MM.1S (cell line): ENCODE measurements around the gene MEGF9.

Experiments used
- DNase-seq: peaks from one replicate; pipeline ENCODE4 v3.0.0-alpha.2; 2015
- H2AFZ ChIP-seq: fragments of 300-600 bp; sonication (generic); 2 replicates; pipeline ENCODE4 v1.6.0; 2016; ENCODE audit warnings: antibody characterized with exemption, low read length
- H3F3A ChIP-seq: fragments of 300-600 bp; sonication (generic); 2 replicates; pipeline ENCODE4 v1.6.1; 2016; ENCODE audit warnings: mild to moderate bottlenecking, antibody characterized with exemption, low read length, moderate library complexity, mixed read lengths; ENCODE audit not compliant: insufficient read depth
- H3K27ac ChIP-seq: fragments of 300-600 bp; sonication (generic); 2 replicates; pipeline ENCODE4 v1.5.1; 2016; ENCODE audit warnings: mild to moderate bottlenecking, low read length
- H3K27me3 ChIP-seq: fragments of 300-600 bp; sonication (generic); replicated peaks from 2 replicates; pipeline ENCODE4 v1.6.0; 2016; ENCODE audit warnings: low read length; ENCODE audit not compliant: insufficient read depth
- H3K36me3 ChIP-seq: fragments of 300-600 bp; sonication (generic); replicated peaks from 2 replicates; pipeline ENCODE4 v1.6.1; 2016; ENCODE audit warnings: mild to moderate bottlenecking, low read length, mixed read lengths; ENCODE audit not compliant: insufficient read depth
- H3K4me1 ChIP-seq: fragments of 300-600 bp; sonication (generic); 2 replicates; pipeline ENCODE4 v1.6.1; 2016; ENCODE audit warnings: low read length, mixed read lengths
- H3K4me2 ChIP-seq: fragments of 300-600 bp; sonication (generic); 2 replicates; pipeline ENCODE4 v1.6.0; 2016; ENCODE audit warnings: low read depth, low read length
- H3K4me3 ChIP-seq: fragments of 300-600 bp; sonication (generic); 2 replicates; pipeline ENCODE4 v1.5.1; 2016; ENCODE audit warnings: low read length, mixed read lengths
- H3K79me2 ChIP-seq: fragments of 300-600 bp; sonication (generic); 2 replicates; pipeline ENCODE4 v1.6.1; 2016; ENCODE audit warnings: mixed run types, low read length, mixed read lengths
- H3K9ac ChIP-seq: fragments of 300-600 bp; sonication (generic); 2 replicates; pipeline ENCODE4 v1.6.1; 2016; ENCODE audit warnings: low read length, mixed read lengths
- H3K9me2 ChIP-seq: fragments of 300-600 bp; sonication (generic); replicated peaks from 2 replicates; pipeline ENCODE4 v1.6.1; 2016; ENCODE audit warnings: mild to moderate bottlenecking, low read length, mixed read lengths; ENCODE audit not compliant: insufficient read depth
- H3K9me3 ChIP-seq: fragments of 300-600 bp; sonication (generic); replicated peaks from 2 replicates; pipeline ENCODE4 v1.6.1; 2016; ENCODE audit warnings: mild to moderate bottlenecking, low read length, mixed read lengths; ENCODE audit not compliant: insufficient read depth
- H4K20me1 ChIP-seq: fragments of 300-600 bp; sonication (generic); 2 replicates; pipeline ENCODE4 v1.6.1; 2016; ENCODE audit warnings: mild to moderate bottlenecking, low read length, moderate library complexity, mixed read lengths; ENCODE audit not compliant: insufficient read depth
- EZH2 ChIP-seq: fragments of 300-600 bp; sonication (generic); optimal IDR thresholded peaks from 2 replicates; pipeline ENCODE3; 2017; ENCODE audit warnings: low read depth, mild to moderate bottlenecking, antibody characterized with exemption, low read length, mixed read lengths
- EZH2phosphoT487 ChIP-seq: fragments of 300-600 bp; sonication (generic); IDR thresholded peaks from 2 replicates; pipeline ENCODE4 v1.6.1; 2018; ENCODE audit warnings: antibody characterized with exemption, low read length
- TF ChIP-seq, protein P1 (sequence below): fragments of 300-600 bp; sonication (generic); IDR thresholded peaks from 2 replicates; pipeline ENCODE4 v1.5.1; 2016; ENCODE audit warnings: antibody characterized with exemption, low read length, mixed read lengths

MEGF9 gene

DNA sequence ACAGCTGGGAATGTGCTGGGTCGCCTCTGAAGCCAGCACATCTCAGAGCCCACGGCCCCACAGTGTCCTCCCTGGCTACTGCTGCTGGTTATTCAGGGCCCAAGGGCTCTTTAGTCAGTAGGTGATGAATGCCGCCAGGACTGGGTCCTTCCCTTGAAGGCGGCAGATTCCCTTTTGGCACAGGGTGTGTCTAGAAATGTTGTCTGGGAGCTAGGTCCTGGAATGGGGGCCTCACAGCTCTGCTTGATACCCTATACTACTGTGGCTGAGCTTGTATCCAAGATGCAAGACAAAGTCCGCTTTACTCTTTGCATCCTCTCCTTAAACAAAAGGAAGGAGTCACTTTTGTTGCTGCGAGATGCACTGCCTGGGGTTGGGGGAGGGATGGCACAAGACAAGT lies 33.1 kb downstream of the MEGF9 start:
- H2AFZ ChIP-seq = no peak overlapping the region
- H3K4me3 ChIP-seq = no peak overlapping the region
- H3K9me2 ChIP-seq = no peaks in the 10 kb centered on the region
- no peak overlapping the region for H3K9ac ChIP-seq
- H3F3A ChIP-seq = no peaks in the 10 kb centered on the region
- no peak overlapping the region for H3K4me2 ChIP-seq
- no peaks in the 10 kb centered on the region for H4K20me1 ChIP-seq
- no peak for DNase-seq
- H3K9me3 ChIP-seq = no peaks in the 10 kb centered on the region
- H3K36me3 ChIP-seq = no peaks in the 10 kb centered on the region
- no peak for TF ChIP-seq EZH2
- TF ChIP-seq, protein P1, sequence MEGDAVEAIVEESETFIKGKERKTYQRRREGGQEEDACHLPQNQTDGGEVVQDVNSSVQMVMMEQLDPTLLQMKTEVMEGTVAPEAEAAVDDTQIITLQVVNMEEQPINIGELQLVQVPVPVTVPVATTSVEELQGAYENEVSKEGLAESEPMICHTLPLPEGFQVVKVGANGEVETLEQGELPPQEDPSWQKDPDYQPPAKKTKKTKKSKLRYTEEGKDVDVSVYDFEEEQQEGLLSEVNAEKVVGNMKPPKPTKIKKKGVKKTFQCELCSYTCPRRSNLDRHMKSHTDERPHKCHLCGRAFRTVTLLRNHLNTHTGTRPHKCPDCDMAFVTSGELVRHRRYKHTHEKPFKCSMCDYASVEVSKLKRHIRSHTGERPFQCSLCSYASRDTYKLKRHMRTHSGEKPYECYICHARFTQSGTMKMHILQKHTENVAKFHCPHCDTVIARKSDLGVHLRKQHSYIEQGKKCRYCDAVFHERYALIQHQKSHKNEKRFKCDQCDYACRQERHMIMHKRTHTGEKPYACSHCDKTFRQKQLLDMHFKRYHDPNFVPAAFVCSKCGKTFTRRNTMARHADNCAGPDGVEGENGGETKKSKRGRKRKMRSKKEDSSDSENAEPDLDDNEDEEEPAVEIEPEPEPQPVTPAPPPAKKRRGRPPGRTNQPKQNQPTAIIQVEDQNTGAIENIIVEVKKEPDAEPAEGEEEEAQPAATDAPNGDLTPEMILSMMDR = no peak
- no peak for TF ChIP-seq EZH2phosphoT487
- no peaks in the 10 kb centered on the region for H3K79me2 ChIP-seq
- no peaks in the 10 kb centered on the region for H3K4me1 ChIP-seq
- no peaks in the 10 kb centered on the region for H3K27me3 ChIP-seq
- H3K27ac ChIP-seq = no peak overlapping the region

DNA sequence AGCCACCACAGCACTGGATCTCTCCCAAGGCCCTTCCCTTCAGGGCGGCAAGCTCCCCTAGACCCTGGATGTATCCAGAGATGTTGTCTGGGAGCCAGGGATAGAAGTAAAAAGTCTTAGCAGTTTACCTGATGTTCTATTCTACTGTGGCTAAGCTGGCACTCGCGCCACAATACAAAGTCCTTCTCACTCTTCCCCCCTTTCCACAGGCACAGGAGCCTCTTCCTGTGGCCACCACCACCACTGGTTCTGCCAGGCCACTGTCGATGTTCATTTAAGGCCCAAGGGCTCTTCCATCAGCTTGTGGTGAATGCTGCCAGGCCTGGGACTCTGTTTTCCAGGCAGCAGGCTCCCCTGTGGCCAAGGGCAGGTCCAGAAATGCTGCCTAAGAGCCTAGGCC lies 33.7 kb downstream of the MEGF9 start:
- no peak overlapping the region for H3K9ac ChIP-seq
- H3F3A ChIP-seq = no peaks in the 10 kb centered on the region
- no peak overlapping the region for H3K27ac ChIP-seq
- no peak overlapping the region for H2AFZ ChIP-seq
- no peaks in the 10 kb centered on the region for H3K27me3 ChIP-seq
- H3K4me3 ChIP-seq = no peak overlapping the region
- H3K9me2 ChIP-seq = no peaks in the 10 kb centered on the region
- H3K4me1 ChIP-seq = no peaks in the 10 kb centered on the region
- no peaks in the 10 kb centered on the region for H4K20me1 ChIP-seq
- DNase-seq = no peak
- no peaks in the 10 kb centered on the region for H3K36me3 ChIP-seq
- no peaks in the 10 kb centered on the region for H3K79me2 ChIP-seq
- no peaks in the 10 kb centered on the region for H3K9me3 ChIP-seq
- H3K4me2 ChIP-seq = no peak overlapping the region
- TF ChIP-seq EZH2 (no peak), EZH2phosphoT487 (no peak)
- TF ChIP-seq, protein P1 = no peak

DNA sequence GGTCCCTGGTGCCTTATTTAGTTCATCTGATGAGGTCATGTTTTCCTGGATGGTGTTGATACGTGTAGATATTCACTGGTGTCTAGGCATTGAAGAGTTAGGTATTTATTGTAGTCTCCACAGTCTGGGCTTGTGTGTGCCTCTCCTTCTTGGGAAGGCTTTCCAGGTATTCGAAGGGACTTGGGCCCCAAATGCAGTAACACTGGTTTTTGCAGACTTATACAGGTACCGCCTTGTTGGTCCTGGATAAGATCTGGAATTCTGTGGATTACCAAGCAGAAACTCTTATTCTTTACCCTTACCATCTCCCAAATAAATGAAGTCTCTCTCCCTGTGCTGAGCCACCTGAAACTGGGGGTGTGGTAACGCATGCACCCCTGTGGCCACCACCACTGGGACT lies 34.1 kb downstream of the MEGF9 start:
- no peaks in the 10 kb centered on the region for H3K27me3 ChIP-seq
- no peak overlapping the region for H2AFZ ChIP-seq
- no peaks in the 10 kb centered on the region for H3K79me2 ChIP-seq
- DNase-seq = no peak
- no peaks in the 10 kb centered on the region for H4K20me1 ChIP-seq
- H3K4me2 ChIP-seq = no peak overlapping the region
- no peak overlapping the region for H3K27ac ChIP-seq
- no peaks in the 10 kb centered on the region for H3K9me2 ChIP-seq
- H3K36me3 ChIP-seq = no peaks in the 10 kb centered on the region
- no peak for TF ChIP-seq EZH2phosphoT487
- TF ChIP-seq, protein P1 = no peak
- no peak for TF ChIP-seq EZH2
- no peaks in the 10 kb centered on the region for H3K4me1 ChIP-seq
- no peaks in the 10 kb centered on the region for H3F3A ChIP-seq
- no peaks in the 10 kb centered on the region for H3K9me3 ChIP-seq
- no peak overlapping the region for H3K4me3 ChIP-seq
- H3K9ac ChIP-seq = no peak overlapping the region

DNA sequence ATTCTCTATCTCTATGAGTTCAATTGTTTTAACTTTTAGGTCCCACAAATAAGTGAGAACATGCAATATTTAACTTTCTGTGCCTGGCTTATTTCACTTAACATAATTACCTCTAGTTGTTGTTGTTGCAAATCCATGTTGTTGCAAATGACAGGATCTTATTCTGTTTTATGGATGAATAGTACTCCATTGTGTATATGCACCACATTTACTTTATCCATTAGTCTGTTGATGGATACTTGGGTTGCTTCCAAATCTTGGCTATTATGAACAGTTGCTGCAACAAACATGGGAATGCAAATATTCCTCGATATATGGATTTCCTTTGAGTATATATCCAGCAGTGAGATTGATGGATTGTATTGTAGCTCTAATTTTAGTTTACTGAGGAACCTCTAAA lies 36.3 kb downstream of the MEGF9 start:
- Histone ChIP-seq H3K79me2 (no peaks in the 10 kb centered on the region), H3K4me2 (no peak overlapping the region), H3K4me3 (no peak overlapping the region), H3K9me2 (no peaks in the 10 kb centered on the region), H3K4me1 (no peaks in the 10 kb centered on the region), H2AFZ (no peak overlapping the region), H3K9ac (no peak overlapping the region), H3K36me3 (no peaks in the 10 kb centered on the region), H4K20me1 (no peaks in the 10 kb centered on the region), H3K9me3 (no peaks in the 10 kb centered on the region), H3F3A (no peaks in the 10 kb centered on the region), H3K27me3 (no peaks in the 10 kb centered on the region), H3K27ac (no peak overlapping the region)
- TF ChIP-seq EZH2 = no peak
- TF ChIP-seq, protein P1 = no peak
- no peak for TF ChIP-seq EZH2phosphoT487
- DNase-seq = no peak
